Left ventricle myocardium inferior (tissue), 1 donor: Measurements from ENCODE around the gene BCHE. TPM values are rescaled to one million over a fixed set of nuclear protein-coding genes. Genes with fewer than 3 reads are reported as not detected.
"Not testable (repeated sequence)": the region's sequence is repeated elsewhere in the genome, so short reads cannot be mapped to it uniquely, and the experiment has no call there.

ENCODE experiments used
- DNase-seq: peaks from one replicate; pipeline ENCODE4 v3.0.0-alpha.2; 2020
- H3K27ac ChIP-seq: fragments of 200-600 bp; replicated peaks from 2 replicates; pipeline ENCODE4 v1.8.0; 2021
- H3K27me3 ChIP-seq: fragments of 200-600 bp; 2 replicates; pipeline ENCODE4 v1.8.0; 2021; ENCODE audit warnings: low read depth
- H3K36me3 ChIP-seq: fragments of 200-600 bp; 2 replicates; pipeline ENCODE4 v1.8.0; 2021
- H3K4me1 ChIP-seq: fragments of 200-600 bp; 2 replicates; pipeline ENCODE4 v1.8.0; 2021
- H3K4me3 ChIP-seq: fragments of 200-600 bp; 2 replicates; pipeline ENCODE4 v1.8.0; 2021; ENCODE audit warnings: mild to moderate bottlenecking, moderate library complexity
- H3K9me3 ChIP-seq: fragments of 200-600 bp; replicated peaks from 2 replicates; pipeline ENCODE4 v1.8.0; 2021
- CTCF ChIP-seq: fragments of 200-600 bp; IDR thresholded peaks from 2 replicates; pipeline ENCODE4 v1.8.0; 2021; ENCODE audit warnings: antibody characterized with exemption, mild to moderate bottlenecking, borderline replicate concordance
- intact Hi-C: fragments of 100-400 bp; cut with micrococcal nuclease; formaldehyde crosslinking; loops from one replicate; pipeline ENCODE4 v1.11.0; 2022
- total RNA-seq: library from RNA; stranded (reverse); fragmentation: NEBNext Ultra II Directional; extraction: Animal tissue kit (Norgen Biotek cat#: 25700); gene quantifications from one replicate; pipeline ENCODE4 v1.2.1, GENCODE V29; 2021
- donor health status: DM: no; HTN: yes; CAD: no; lungs with severe emphysema.

BCHE gene
- total RNA-seq, 1 donor from 2014 or later = 2.3 TPM

GRCh38 chr3:165817160-165817709 is 20.0 kb downstream of the BCHE start:
- intact Hi-C loops = no loop called here
- DNase-seq = no peak
- Histone ChIP-seq H3K4me1 (no peaks in the 10 kb centered on the region), H3K36me3 (no peaks in the 10 kb centered on the region), H3K4me3 (no peak overlapping the region), H3K9me3 (no peaks in the 10 kb centered on the region), H3K27ac (no peak overlapping the region), H3K27me3 (no peaks in the 10 kb centered on the region)
- TF ChIP-seq CTCF = no peak

- DNase-seq = no peak
- Histone ChIP-seq H3K4me1 (no peaks in the 10 kb centered on the region), H3K27me3 (no peaks in the 10 kb centered on the region), H3K9me3 (no peaks in the 10 kb centered on the region), H3K27ac (no peak overlapping the region), H3K4me3 (no peak overlapping the region), H3K36me3 (no peaks in the 10 kb centered on the region)
- no peak for TF ChIP-seq CTCF
- intact Hi-C loops = no loop called here
Observed at GRCh38 chr3:165816209-165816608, 21.0 kb downstream of the BCHE start.

- H3K9me3 ChIP-seq = no peaks in the 10 kb centered on the region
Observed at GRCh38 chr3:165815682-165816081, 21.5 kb downstream of the BCHE start.

GRCh38 chr3:165814380-165814779 is 22.8 kb downstream of the BCHE start:
- Histone ChIP-seq H3K9me3 (no peaks in the 10 kb centered on the region), H3K27ac (no peak overlapping the region), H3K27me3 (no peaks in the 10 kb centered on the region), H3K4me1 (no peaks in the 10 kb centered on the region), H3K4me3 (no peak overlapping the region), H3K36me3 (no peaks in the 10 kb centered on the region)
- intact Hi-C loops = no loop called here
- no peak for DNase-seq
- no peak for TF ChIP-seq CTCF

More at GRCh38 chr3:165815682-165816081, 21.5 kb downstream of the BCHE start:
- Histone ChIP-seq H3K27me3 (no peaks in the 10 kb centered on the region), H3K4me1 (no peaks in the 10 kb centered on the region), H3K4me3 (no peak overlapping the region), H3K27ac (no peak overlapping the region), H3K36me3 (no peaks in the 10 kb centered on the region)
- intact Hi-C loops = no loop called here
- no peak for DNase-seq
- TF ChIP-seq CTCF = no peak

GRCh38 chr3:165807937-165808336 is 29.3 kb downstream of the BCHE start:
- intact Hi-C loops, H3K27ac ChIP-seq, DNase-seq, H3K36me3 ChIP-seq, H3K27me3 ChIP-seq, H3K4me1 ChIP-seq, H3K9me3 ChIP-seq, H3K4me3 ChIP-seq: not testable (repeated sequence)

- Histone ChIP-seq H3K27me3 (no peaks in the 10 kb centered on the region), H3K27ac (no peak overlapping the region), H3K4me3 (no peak overlapping the region), H3K36me3 (no peaks in the 10 kb centered on the region), H3K4me1 (no peaks in the 10 kb centered on the region), H3K9me3 (no peaks in the 10 kb centered on the region)
- no peak for DNase-seq
- intact Hi-C loops = no loop called here
- TF ChIP-seq CTCF = no peak
Observed at GRCh38 chr3:165805946-165806561, 31.2 kb downstream of the BCHE start.
